Activated CD4-positive, alpha-beta memory T cell treated with anti-CD3 and anti-CD28 coated beads for 36 hours (primary cell): ENCODE measurements around the gene IP6K1. TPM values are rescaled to one million over a fixed set of nuclear protein-coding genes. Genes with fewer than 3 reads are reported as not detected.

ENCODE experiments used
- CTCF ChIA-PET: fragments of 350-600 bp; sonication (Branson Sonifier 250); formaldehyde crosslinking; loops from one replicate; lab custom pipeline; 2021; ENCODE audit warnings: antibody characterized with exemption, inconsistent platforms; lab: Charles Lee
- POLR2A ChIA-PET: fragments of 350-600 bp; sonication (Branson Sonifier 250); formaldehyde crosslinking; loops from one replicate; lab custom pipeline; 2021; ENCODE audit warnings: antibody characterized with exemption; lab: Charles Lee
- DNase-seq: peaks from one replicate; pipeline ENCODE4 v3.0.0-alpha.2; 2020
- H3K27ac Mint-ChIP-seq: one replicate; pipeline ENCODE4 v1.8.0; 2021; ENCODE audit warnings: mixed read lengths
- H3K27me3 Mint-ChIP-seq: one replicate; pipeline ENCODE4 v1.8.0; 2021; ENCODE audit warnings: mixed read lengths
- H3K36me3 Mint-ChIP-seq: one replicate; pipeline ENCODE4 v1.8.0; 2021; ENCODE audit warnings: mixed read lengths
- H3K4me1 Mint-ChIP-seq: one replicate; pipeline ENCODE4 v1.8.0; 2021; ENCODE audit warnings: low read depth, mixed read lengths
- H3K4me3 Mint-ChIP-seq: one replicate; pipeline ENCODE4 v1.8.0; 2021; ENCODE audit warnings: mild to moderate bottlenecking, mixed read lengths
- H3K9me3 Mint-ChIP-seq: one replicate; pipeline ENCODE4 v1.8.0; 2021; ENCODE audit warnings: mixed read lengths
- intact Hi-C: fragments of 100-400 bp; cut with micrococcal nuclease; formaldehyde crosslinking; loops from one replicate; pipeline ENCODE4 v1.15.1; 2023
- total RNA-seq, 2 experiments: library from RNA; stranded (reverse); gene quantifications; one replicate each; pipeline ENCODE4 v1.2.3, GENCODE V29; 2021

Gene IP6K1
- total RNA-seq, 2 experiments from 2014 or later, result 28.8 to 29.3 TPM

GRCh38 chr3:49715611-49716121 is 70.7 kb downstream of the IP6K1 start:
- no peak overlapping the region for H3K27ac Mint-ChIP-seq
- ChIA-PET CTCF (interaction anchor here (0.8 to 1.2 kb wide), 2 partner anchors 12 to 176 kb away, joined by 3 to 4 read pairs; no protein-coding TSS in a partner anchor), POLR2A (interaction anchor here (1.8 kb wide), 1 partner anchor 8 kb away, joined by 9 read pairs; the partner anchor contains the start of gene GMPPB)

GRCh38 chr3:49714728-49715550 is 71.4 kb downstream of the IP6K1 start:
- Mint-ChIP-seq H3K9me3 (no peaks in the 10 kb centered on the region), H3K4me1 (peaks cover 15% of the 10 kb centered on the region), H3K4me3 (no peak overlapping the region), H3K27ac (no peak overlapping the region), H3K27me3 (no peaks in the 10 kb centered on the region), H3K36me3 (peaks cover 6% of the 10 kb centered on the region)
- DNase-seq, result no peak
- CTCF ChIA-PET, result interaction anchor here (0.6 to 1.2 kb wide), 3 partner anchors 11 to 175 kb away, joined by 3 to 4 read pairs (median 3); no protein-coding TSS in a partner anchor
- intact Hi-C loops, result loop anchor here (5.0 kb wide), 1 partner anchor 142 kb away; the partner anchor contains the start of gene TRAIP
- POLR2A ChIA-PET, result interaction anchor here (0.6 to 1.8 kb wide), 2 partner anchors 9 to 135 kb away, joined by 3 to 9 read pairs; partner anchors contain the start of gene GMPPB

More at GRCh38 chr3:49715611-49716121, 70.7 kb downstream of the IP6K1 start:
- Mint-ChIP-seq H3K4me3 (no peak overlapping the region), H3K36me3 (peaks cover 8% of the 10 kb centered on the region), H3K4me1 (peaks cover 16% of the 10 kb centered on the region), H3K9me3 (no peaks in the 10 kb centered on the region), H3K27me3 (no peaks in the 10 kb centered on the region)
- intact Hi-C loops, result loop anchor here (5.0 kb wide), 1 partner anchor 142 kb away; the partner anchor contains the start of gene TRAIP
- DNase-seq, result no peak

GRCh38 chr3:49713336-49714105 is 72.8 kb downstream of the IP6K1 start:
- CTCF ChIA-PET, result interaction anchor here (0.6 kb wide), 1 partner anchor 41 kb away, joined by 3 read pairs; no protein-coding TSS in a partner anchor
- H3K27me3 Mint-ChIP-seq, result no peaks in the 10 kb centered on the region
- intact Hi-C loops, result no loop called here
- POLR2A ChIA-PET, result interaction anchor here (1.8 kb wide), 1 partner anchor 10 kb away, joined by 9 read pairs; the partner anchor contains the start of gene GMPPB
- no peaks in the 10 kb centered on the region for H3K9me3 Mint-ChIP-seq
- H3K27ac Mint-ChIP-seq, result no peak overlapping the region
- no peaks in the 10 kb centered on the region for H3K36me3 Mint-ChIP-seq
- no peak for DNase-seq
- peaks cover 5% of the 10 kb centered on the region for H3K4me1 Mint-ChIP-seq
- no peak overlapping the region for H3K4me3 Mint-ChIP-seq

GRCh38 chr3:49712631-49713317 is 73.6 kb downstream of the IP6K1 start:
- Mint-ChIP-seq H3K9me3 (no peaks in the 10 kb centered on the region), H3K36me3 (no peaks in the 10 kb centered on the region), H3K27ac (no peak overlapping the region), H3K4me3 (no peak overlapping the region), H3K4me1 (peaks cover 3% of the 10 kb centered on the region), H3K27me3 (no peaks in the 10 kb centered on the region)
- intact Hi-C loops, result no loop called here
- no peak for DNase-seq
- CTCF ChIA-PET, result interaction anchor here (0.6 kb wide), 1 partner anchor 41 kb away, joined by 3 read pairs; no protein-coding TSS in a partner anchor
- POLR2A ChIA-PET, result interaction anchor here (1.7 kb wide), 1 partner anchor 10 kb away, joined by 5 read pairs; no protein-coding TSS in a partner anchor

GRCh38 chr3:49712166-49712565 is 74.2 kb downstream of the IP6K1 start:
- POLR2A ChIA-PET, result interaction anchor here (0.6 to 1.7 kb wide), 2 partner anchors 11 to 62 kb away, joined by 3 to 5 read pairs; no protein-coding TSS in a partner anchor
- H3K27ac Mint-ChIP-seq, result no peak overlapping the region

GRCh38 chr3:49711489-49711888 is 74.9 kb downstream of the IP6K1 start:
- intact Hi-C loops, result no loop called here
- ChIA-PET CTCF (interaction anchor here (1.1 kb wide), 1 partner anchor 10 kb away, joined by 4 read pairs; no protein-coding TSS in a partner anchor), POLR2A (interaction anchor here (0.6 to 1.7 kb wide), 2 partner anchors 12 to 63 kb away, joined by 3 to 5 read pairs; no protein-coding TSS in a partner anchor)
- Mint-ChIP-seq H3K36me3 (no peaks in the 10 kb centered on the region), H3K4me1 (no peaks in the 10 kb centered on the region), H3K9me3 (no peaks in the 10 kb centered on the region), H3K27ac (no peak overlapping the region), H3K4me3 (no peak overlapping the region), H3K27me3 (no peaks in the 10 kb centered on the region)
- DNase-seq, result no peak

More at GRCh38 chr3:49712166-49712565, 74.2 kb downstream of the IP6K1 start:
- Mint-ChIP-seq H3K4me3 (no peak overlapping the region), H3K27me3 (no peaks in the 10 kb centered on the region), H3K9me3 (no peaks in the 10 kb centered on the region), H3K4me1 (no peaks in the 10 kb centered on the region), H3K36me3 (no peaks in the 10 kb centered on the region)
- CTCF ChIA-PET, result no interaction called here
- intact Hi-C loops, result no loop called here
- DNase-seq, result no peak

- Mint-ChIP-seq H3K36me3 (no peaks in the 10 kb centered on the region), H3K9me3 (no peaks in the 10 kb centered on the region), H3K27ac (no peak overlapping the region), H3K4me3 (no peak overlapping the region), H3K4me1 (no peaks in the 10 kb centered on the region), H3K27me3 (no peaks in the 10 kb centered on the region)
- ChIA-PET CTCF (no interaction called here), POLR2A (no interaction called here)
- DNase-seq, result no peak
- intact Hi-C loops, result no loop called here
These were observed 76.5 kb downstream of the IP6K1 start for GRCh38 chr3:49709852-49710251.

- no peak for DNase-seq
- no peak overlapping the region for H3K4me3 Mint-ChIP-seq
- ChIA-PET POLR2A (no interaction called here), CTCF (no interaction called here)
- H3K36me3 Mint-ChIP-seq, result peaks cover 2% of the 10 kb centered on the region
- H3K27ac Mint-ChIP-seq, result no peak overlapping the region
- H3K4me1 Mint-ChIP-seq, result no peaks in the 10 kb centered on the region
- intact Hi-C loops, result no loop called here
- no peaks in the 10 kb centered on the region for H3K27me3 Mint-ChIP-seq
- H3K9me3 Mint-ChIP-seq, result no peaks in the 10 kb centered on the region
These were observed 79.2 kb downstream of the IP6K1 start for GRCh38 chr3:49707113-49707480.

- Mint-ChIP-seq H3K27ac (no peak overlapping the region), H3K27me3 (no peaks in the 10 kb centered on the region)
These were observed 79.8 kb downstream of the IP6K1 start for GRCh38 chr3:49706456-49707112.

GRCh38 chr3:49705390-49705960 is 80.9 kb downstream of the IP6K1 start:
- H3K27ac Mint-ChIP-seq, result no peak overlapping the region
- DNase-seq, result no peak
- H3K36me3 Mint-ChIP-seq, result peaks cover 2% of the 10 kb centered on the region
- intact Hi-C loops, result no loop called here
- no peaks in the 10 kb centered on the region for H3K4me1 Mint-ChIP-seq
- H3K9me3 Mint-ChIP-seq, result no peaks in the 10 kb centered on the region
- CTCF ChIA-PET, result no interaction called here
- H3K27me3 Mint-ChIP-seq, result no peaks in the 10 kb centered on the region
- H3K4me3 Mint-ChIP-seq, result no peak overlapping the region
- POLR2A ChIA-PET, result no interaction called here

More at GRCh38 chr3:49706456-49707112, 79.8 kb downstream of the IP6K1 start:
- intact Hi-C loops, result no loop called here
- POLR2A ChIA-PET, result no interaction called here
- DNase-seq, result no peak
- CTCF ChIA-PET, result no interaction called here
- no peaks in the 10 kb centered on the region for H3K9me3 Mint-ChIP-seq
- no peaks in the 10 kb centered on the region for H3K4me1 Mint-ChIP-seq
- H3K4me3 Mint-ChIP-seq, result no peak overlapping the region
- peaks cover 2% of the 10 kb centered on the region for H3K36me3 Mint-ChIP-seq
